ENCODE measurements around the gene DNAJB14. TPM values are rescaled to one million over a fixed set of nuclear protein-coding genes. Genes with fewer than 3 reads are reported as not detected.

The DNAJB14 gene
- polyA plus RNA-seq, 1 of the 3 experiments (the other 2 are of a cell fraction): 23.8 TPM

- H3F3A ChIP-seq (replicated peaks; ENCODE audit: insufficient read depth): peaks cover 9% of the 10 kb centered on the region
- no peak overlapping the region for H3K4me2 ChIP-seq
- H3K79me2 ChIP-seq (ENCODE audit: insufficient read depth): peaks cover 89% of the 10 kb centered on the region
- ChIA-PET POLR2A (no interaction called here), CTCF (no interaction called here)
- H2AFZ ChIP-seq (ENCODE audit: low read depth): no peak overlapping the region
- H3K36me3 ChIP-seq (replicated peaks in 1 of 2; ENCODE audit: control insufficient read depth in 1 of 2, insufficient read depth in 2 of 2, low read length in 1 of 2): peaks cover 45 to 72% of the 10 kb centered on the region in 2 experiments
- no peak for TF ChIP-seq GATA2 (CRISPR knock-in tag; IDR thresholded peaks at IDR 0.05)
- TF ChIP-seq NFIC (IDR thresholded peaks at IDR 0.05; ENCODE audit: borderline replicate concordance): no peak
- TF ChIP-seq MEF2A (IDR thresholded peaks at IDR 0.05; ENCODE audit: borderline replicate concordance, low read depth): no peak
- no peak for TF ChIP-seq RCOR1 (IDR thresholded peaks at IDR 0.05; ENCODE audit: low read length)
- no peak for TF ChIP-seq YY1 (IDR thresholded peaks at IDR 0.05; ENCODE audit: low read depth)
- no peak for TF ChIP-seq MXI1 (IDR thresholded peaks at IDR 0.05; ENCODE audit: low read depth, low read length)
- no peak for TF ChIP-seq IRF3 (IDR thresholded peaks at IDR 0.05; ENCODE audit: low read depth, low read length)
- TF ChIP-seq USF2 (IDR thresholded peaks at IDR 0.05; ENCODE audit: borderline replicate concordance, low read depth, low read length): no peak
- TF ChIP-seq TEAD4 (IDR thresholded peaks at IDR 0.05; ENCODE audit: borderline replicate concordance, insufficient read depth): no peak
- TF ChIP-seq RFX5 (IDR thresholded peaks at IDR 0.05; ENCODE audit: low read length): no peak
- TF ChIP-seq CHD2 (IDR thresholded peaks at IDR 0.05; ENCODE audit: low read length, partially characterized antibody): no peak
- TF ChIP-seq CTCF (IDR thresholded peaks at IDR 0.05): no peak
- no peak for TF ChIP-seq MAX (IDR thresholded peaks at IDR 0.05; ENCODE audit: low read depth)
- no peak for TF ChIP-seq NRF1 (IDR thresholded peaks at IDR 0.05; ENCODE audit: low read depth, low read length)
- TF ChIP-seq ZBTB33 (IDR thresholded peaks at IDR 0.05; ENCODE audit: borderline replicate concordance, low read depth): no peak
- TF ChIP-seq REST (IDR thresholded peaks at IDR 0.05; ENCODE audit: low read depth, low read length): no peak
- no peak for TF ChIP-seq FOXJ3 (CRISPR knock-in tag; IDR thresholded peaks at IDR 0.05)
- TF ChIP-seq TAF1 (IDR thresholded peaks at IDR 0.05; ENCODE audit: borderline replicate concordance, low read depth, low read length): no peak
- peaks cover 7% of the 10 kb centered on the region for H4K20me1 ChIP-seq (ENCODE audit: insufficient read depth)
- H3K9me3 ChIP-seq: peaks cover 5% of the 10 kb centered on the region
- H3K9ac ChIP-seq: no peak overlapping the region
- no peaks in the 10 kb centered on the region for H3K9me2 ChIP-seq
- WGBS (ENCODE audit: low lambda C conversion rate): 91% methylated on average over 2 of the region's 2 CpGs
- DNase-seq: no peak
- H3K4me3 ChIP-seq (ENCODE audit: low read depth in 2 of 2, low read length in 1 of 2): no peak overlapping the region
- no peaks in the 10 kb centered on the region; a peak in 1 of 4 replicates for H3K4me1 ChIP-seq (ENCODE audit: control insufficient read depth in 1 of 2, insufficient read depth in 2 of 2, low read depth in 1 of 2, low read length in 1 of 2)
- no peak overlapping the region for H3K27ac ChIP-seq (ENCODE audit: low read depth in 2 of 2, low read length in 1 of 2)
- H3K27me3 ChIP-seq (ENCODE audit: insufficient read depth): no peaks in the 10 kb centered on the region
Measured at GRCh38 chr4:99927566-99927965, 18.9 kb downstream of the DNAJB14 start.

Measured in SK-N-SH (cell line).